Activated CD4-positive, alpha-beta T cell treated with anti-CD3 and anti-CD28 coated beads, Interleukin-2, amount 50 U/mL, for 1 hour (primary cell): ENCODE measurements around the gene SHISAL1.
"Not testable (repeated sequence)": the region's sequence is repeated elsewhere in the genome, so short reads cannot be mapped to it uniquely, and the experiment has no call there.

Source experiments
- DNase-seq: peaks from one replicate; pipeline ENCODE4 v3.0.0-alpha.2; 2020

Gene SHISAL1

DNA sequence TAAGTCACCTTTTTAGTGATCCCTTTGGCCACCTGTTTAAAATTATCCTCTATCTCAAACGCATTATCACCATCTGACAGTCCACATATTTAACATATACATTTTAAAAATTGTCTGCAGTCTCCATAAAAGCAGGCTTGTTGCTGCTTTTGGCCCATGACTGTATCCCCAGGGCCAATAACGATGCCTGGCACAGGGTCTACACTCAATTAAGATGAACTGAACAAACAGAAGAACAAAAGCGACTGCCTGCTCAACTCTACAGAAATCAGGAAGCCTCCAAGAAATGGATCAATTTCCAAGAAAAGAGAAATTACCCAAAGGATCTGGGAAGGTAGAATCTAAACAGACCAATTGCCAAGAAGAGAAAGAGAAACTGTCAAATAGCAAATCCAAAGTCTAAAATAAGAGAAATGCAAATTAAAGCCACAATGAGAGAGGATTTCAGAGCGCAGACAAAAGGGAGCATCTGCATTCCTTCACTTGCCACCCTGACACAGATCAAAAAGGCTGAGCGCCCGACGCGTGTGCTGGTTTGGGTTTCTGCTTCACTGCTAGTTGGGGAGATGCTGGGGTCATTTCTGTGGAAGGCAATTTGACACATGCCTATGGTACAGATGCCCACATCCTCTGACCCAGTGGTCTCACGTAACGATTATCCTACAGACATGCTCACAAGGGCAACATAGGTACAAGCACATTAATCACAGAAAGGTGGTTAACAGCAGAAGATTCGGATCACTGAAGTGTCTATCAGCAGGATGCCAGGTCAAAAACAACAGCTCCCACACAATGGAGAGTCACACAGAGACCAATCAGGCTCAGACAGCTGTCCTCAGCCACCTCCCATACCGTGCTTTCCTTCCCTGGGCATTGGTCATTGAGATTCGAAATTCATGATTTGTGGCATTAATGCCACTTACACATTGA lies 55.9 kb downstream of the SHISAL1 start:
- DNase-seq = no peak

DNA sequence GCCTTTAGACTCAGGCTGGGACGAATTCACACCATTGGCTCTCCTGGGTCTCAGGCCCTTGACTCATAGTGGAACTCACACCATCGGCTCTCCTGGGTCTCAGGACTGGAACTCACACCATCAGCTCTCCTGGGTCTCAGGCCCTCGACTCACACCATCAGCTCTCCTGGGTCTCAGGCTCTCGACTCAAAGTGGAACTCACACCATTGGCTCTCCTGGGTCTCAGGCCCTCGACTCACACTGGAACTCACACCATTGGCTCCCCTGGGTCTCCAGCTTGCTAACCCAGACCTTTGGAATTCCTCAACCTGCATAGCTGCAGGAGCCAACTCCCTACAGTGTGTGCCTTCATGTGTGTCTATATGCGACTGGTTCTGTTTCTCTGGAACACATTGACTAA lies 56.7 kb downstream of the SHISAL1 start:
- DNase-seq = no peak

DNA sequence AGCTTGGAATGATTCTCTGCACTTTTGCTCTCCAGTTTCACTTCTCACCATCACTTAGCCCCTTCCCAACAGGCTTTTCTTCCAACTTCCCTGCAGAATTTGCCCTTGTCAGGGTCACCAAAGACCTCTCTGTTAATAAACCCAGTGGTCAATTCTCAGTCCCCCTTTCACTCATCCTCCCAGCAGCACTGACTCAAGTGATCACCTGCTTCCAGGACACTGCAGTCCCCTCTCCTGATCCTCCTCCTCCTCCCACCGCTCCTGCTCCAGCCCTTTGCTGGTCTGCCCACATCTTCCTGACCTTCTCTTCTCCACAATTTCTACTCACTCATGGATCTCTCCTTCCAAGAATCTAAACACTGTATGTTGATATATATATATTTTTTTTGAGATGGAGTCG lies 57.9 kb downstream of the SHISAL1 start:
- DNase-seq = no peak

DNA sequence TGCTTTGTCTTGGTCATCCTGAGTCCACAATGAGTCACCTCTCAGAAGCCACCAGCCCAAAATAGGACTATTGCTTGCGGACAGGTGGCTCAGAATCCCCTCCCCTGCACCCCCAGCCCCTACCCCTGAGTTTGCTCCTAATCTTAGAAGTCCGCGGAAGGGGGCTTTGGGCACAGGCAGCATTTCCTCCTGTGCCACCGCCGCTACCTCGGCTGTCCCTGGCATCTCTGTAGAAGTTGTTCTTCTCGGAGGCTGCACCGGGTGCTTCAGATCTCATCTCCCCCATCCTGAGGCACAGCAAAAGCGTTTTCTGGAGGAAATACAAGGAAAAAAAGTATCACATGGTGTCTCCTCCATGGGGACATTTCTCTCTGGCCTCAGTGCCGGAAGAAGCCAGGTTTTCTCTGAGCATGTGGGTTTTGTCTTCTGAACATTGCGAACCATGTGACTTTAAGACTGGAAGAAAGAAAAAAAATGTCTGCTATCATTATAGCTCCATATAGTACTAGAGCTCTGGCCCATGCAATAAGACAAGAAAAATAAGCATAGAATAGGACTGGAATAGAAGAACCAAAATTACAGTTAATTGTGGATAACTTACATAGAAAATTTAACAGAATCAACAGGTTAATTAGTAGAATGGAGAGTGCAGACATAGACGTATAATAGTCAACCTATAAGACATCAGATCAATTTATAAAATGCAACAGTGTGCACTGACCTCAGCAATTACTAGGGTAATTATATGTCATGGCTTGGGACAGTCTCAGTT lies 63.2 kb downstream of the SHISAL1 start:
- DNase-seq = no peak

DNA sequence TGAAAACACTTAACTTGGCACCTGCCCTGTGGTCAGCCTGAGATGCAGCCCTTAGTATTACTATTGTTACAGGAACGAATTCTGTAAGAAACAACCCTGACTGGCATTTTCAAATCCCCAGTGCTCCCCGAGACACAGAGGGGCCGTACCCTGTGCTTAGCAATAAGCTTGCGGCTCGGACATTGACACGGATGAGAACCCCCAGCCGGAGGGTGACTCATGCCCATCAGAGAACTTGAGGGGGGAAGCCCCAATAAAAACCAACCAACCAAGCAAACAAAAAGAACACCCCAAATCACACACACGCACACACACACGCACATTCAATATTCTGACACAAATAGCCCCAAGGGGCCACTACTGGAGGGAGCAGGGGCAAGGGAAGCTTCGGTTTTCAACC lies 63.8 kb downstream of the SHISAL1 start:
- DNase-seq = no peak

DNA sequence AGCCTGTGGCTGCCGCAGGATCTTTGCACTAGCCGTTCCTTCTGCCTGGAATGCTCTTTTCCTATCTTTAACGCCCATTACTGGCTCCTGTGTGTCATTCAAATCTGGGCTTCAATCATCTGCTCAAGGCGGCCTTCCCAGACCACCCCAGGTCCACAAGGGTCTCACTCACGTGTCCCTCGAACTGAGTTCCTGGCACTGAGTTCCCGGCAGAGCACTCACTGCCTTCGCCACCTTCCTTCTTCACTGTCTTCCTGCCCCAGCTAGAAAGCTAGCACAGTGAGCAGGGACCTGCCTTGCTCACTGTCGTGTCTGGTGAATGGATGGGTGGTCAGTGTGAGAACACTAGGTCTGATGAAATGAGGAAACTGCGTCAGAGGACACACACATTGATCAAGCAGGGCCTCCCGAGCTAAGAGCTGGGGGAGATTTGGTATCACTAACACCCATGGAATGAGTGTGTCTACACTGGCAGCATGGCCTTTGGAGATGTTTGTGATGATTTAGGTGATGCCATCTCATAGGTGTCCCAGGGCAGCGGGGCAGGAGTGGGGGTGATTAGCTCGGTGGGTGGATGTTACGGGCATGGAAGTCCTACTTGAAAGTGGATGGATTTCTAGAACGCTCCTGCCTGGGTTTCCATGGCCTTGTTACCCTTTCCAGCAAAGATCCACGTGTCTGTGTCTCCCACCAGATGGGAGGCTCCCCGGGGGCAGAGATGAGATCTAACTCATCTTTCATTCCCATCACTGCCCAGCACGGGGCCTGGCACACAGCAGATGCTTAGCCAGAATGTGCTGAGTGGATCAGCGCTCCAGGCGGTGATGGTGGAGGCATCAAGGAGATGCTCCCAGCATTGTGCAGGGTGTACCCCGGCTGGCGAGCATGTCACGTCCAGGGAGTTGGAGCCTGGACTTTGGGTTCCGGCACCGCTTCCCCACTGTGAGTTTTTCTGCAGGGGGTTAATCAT lies 64.5 kb downstream of the SHISAL1 start:
- no peak for DNase-seq

DNA sequence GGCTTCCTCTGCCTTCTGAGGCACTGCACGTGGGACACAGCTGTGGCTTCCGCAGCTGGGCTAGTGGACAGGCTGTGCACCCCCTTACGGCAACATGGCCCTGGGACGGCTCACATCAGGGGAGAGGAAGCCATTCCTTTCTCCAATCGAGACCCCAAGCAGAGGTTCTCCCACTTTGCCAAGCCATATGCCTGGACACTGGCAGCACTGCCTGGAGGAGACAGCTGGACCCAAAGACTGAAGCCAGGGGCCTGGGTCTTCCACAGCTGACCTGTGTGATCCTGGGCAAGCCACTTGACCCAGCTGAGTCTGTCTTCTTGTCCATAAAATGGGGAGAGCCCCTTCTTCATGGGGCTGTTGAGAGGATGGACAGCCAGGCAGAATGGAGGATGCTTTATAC lies 65.4 kb downstream of the SHISAL1 start:
- DNase-seq = no peak

DNA sequence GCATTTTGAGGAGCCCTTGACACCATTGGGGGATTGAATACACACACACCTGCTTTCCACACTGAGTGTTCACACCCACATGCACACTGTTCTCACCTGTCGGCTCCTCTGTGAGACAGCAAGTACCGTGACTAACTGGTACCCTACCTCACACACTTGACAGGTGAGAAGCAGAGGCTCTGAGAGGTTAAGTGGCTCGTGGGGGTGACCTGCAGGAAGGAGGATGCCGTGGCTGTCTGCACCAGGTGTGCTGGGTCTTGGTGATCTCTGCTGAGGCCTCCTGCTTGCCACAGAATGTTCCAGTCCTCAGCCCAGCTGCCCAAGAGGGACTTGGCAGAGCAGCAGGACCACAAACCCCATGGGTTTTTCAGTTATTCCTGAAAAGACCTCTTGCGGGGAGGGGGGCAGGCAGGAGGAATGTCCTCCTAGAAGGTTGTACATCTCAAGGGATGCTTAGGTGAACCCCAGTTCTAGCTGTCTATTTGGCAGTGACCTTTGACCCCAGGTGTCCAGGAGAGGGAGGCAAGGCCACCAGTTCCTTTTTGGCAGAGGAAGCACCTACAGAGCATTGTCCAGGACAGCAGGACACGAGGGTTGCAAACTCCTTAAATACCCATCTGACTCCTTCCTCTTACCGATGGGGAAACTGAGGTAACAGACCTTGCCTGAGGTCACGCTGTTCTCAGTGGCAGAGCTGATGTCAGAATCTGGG lies 66.0 kb downstream of the SHISAL1 start:
- no peak for DNase-seq

DNA sequence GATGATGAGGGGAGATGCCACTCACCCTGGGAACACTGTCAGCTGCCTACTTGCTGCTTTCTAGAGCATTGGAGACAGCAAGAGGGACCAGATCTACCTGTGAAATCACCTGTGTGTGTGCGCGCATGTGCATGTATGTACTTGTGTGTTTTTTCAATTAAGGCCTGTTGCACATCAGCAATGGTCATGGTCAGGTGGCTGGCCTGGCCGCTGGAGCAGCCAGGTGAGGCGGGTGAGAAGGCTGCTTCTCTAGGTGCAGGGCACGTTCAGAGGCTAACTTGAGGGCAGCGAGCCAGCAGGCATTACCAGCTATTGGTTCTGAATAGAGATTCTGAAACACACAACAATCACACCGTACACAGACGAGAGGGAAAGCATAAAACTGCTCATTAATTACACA lies 66.9 kb downstream of the SHISAL1 start:
- DNase-seq = no peak

DNA sequence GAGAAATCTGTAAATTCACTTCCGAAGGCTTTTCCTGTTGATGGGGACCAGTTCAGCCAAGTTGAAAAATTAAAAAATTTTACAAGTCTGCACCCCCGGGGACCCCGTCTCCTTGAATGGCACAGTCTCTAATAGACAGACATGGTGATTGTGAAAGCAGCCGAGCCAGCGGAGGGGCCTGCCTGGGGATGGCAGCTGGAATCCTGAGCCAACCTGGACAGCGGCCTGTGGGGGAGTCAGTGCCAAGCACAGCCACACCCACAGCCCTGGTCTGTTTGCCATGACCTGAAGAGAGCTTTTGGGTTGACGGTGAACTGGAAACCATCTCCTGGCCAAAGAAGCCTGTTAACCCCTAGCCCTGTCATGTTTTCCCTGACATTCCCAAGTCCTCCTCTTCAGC lies 67.3 kb downstream of the SHISAL1 start:
- no peak for DNase-seq

DNA sequence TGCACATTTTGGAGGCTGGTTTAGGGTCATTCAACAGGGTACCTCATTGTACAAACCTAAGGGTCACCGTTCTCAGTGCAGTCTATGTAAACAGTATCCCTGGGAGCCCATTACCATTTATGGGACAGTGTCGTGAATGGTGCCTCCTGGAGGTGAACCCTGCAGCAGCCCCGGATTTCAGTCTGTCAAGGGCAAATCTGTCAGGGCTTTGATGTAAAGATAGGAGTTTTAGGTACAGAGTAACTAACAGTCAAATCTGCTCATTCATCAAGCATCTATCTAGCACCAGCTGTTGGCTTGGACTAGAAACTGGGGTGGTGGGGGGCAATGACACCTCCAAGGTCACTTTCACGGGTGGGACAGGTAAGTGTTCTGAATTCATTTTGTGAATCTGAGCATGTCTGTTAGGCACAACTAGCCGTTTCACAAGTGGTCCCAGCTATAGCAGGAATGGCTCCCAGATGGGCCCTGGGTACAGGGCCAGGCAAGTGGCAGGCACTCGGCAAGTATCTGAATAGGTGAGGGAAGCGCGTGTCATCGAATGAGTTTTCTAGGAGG lies 68.4 kb downstream of the SHISAL1 start:
- DNase-seq = no peak

DNA sequence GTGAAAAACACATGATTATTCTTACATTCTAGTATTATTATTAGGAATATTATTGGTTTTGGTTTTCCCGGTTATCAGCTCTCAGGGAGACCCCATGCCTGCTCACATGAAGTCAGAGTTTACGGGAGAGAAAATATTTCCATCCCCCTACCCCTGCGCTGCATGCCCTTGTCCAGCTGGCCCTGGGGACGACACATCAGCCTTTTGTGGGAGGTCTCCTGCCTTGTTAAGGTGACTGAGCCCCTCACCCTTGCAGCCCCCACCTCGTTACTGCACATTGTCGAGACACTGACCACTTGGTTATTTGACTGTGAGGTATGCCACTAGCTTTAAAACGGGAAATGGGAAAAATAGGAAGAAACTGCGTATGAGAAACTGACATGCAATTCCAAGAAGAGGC lies 69.0 kb downstream of the SHISAL1 start:
- DNase-seq = no peak

DNA sequence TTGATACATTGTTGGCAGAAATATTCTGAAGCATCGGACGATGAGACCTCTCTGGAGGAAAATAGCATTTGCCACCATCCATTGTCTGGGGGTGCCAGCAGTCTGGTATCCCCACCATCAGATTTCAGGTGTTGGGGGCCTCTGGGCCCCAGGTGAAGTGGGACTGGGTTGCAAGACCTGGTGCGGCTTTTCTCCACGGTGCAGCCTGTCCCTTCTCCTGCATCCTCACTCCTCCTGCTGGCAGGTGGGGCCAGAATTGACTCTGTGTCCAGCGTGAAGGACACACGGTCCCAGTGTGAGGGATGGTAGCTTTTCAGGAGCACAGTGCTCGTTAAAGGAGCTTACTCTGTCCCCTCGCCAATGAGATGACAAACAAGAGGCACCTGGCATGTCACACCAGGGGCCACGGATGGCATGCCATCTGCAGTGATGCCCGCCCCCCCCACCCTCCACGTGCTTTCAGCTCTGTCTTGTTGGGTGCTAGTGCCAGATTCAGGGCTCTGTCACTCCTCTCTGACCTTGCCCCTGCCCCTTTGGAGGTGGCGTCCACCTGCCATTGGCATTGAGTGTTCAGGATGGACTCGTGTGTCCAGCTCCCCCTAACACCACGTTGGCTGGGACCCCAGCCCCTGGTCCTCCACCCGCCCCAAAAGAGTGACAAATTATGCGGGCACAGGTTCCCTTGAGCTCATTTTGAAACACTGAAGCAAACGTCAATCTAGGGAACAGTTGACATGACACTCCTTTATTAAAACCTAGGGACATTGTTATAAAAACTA lies 69.6 kb downstream of the SHISAL1 start:
- DNase-seq = no peak

DNA sequence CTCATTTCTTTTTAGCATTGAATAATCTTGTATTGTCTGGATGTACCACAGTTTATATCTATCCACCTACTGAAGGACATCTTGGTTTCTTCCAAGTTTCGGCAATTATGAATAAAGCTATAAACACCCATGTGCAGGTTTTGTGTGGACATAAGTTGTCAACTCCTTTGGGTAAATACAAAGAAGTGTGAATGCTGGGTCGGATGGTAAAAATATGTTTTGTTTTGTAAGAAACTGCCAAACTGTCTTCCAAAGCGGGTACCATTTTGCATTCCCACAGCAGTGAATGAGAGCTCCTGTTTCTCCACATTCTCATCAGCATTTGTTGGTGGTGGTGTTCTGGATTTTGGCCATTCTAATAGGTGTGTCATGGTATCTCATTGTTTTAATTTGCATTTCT lies 71.6 kb downstream of the SHISAL1 start:
- not testable (repeated sequence) for DNase-seq

DNA sequence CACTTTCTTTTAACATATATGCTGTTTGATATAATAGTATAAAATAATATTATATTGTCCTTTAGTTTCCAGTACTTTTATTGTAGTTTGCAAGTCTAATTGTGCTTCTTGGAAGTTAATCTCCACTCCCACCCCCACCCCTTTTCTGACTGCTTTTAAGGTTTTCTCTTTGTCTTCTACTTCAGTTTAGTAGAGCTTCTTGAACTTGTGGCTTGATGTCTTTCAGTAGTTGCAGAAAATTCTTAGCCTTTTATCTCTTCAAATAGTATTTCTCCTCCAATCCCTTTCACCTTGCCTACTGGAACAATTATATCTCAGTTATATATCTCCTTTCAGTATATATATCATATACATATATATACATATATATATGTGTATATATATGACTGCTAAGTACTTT lies 75.5 kb downstream of the SHISAL1 start:
- no peak for DNase-seq

DNA sequence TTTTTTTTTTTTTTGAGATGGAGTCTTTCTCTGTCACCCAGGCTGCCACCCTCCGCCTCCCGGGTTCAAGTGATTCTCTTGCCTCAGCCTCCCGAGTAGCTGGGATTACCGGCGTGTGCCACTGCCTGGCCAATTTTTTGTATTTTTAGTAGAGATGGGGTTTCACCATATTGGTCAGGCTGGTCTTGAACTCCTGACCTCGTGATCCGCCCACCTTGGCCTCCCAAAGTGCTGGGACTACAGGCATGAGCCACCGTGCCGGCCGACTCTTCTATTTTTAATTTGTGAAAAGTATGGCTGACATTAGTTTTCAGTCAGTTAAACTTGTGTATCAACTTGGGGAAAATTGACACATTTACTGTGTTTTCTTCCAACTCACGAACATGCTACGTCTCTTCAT lies 78.4 kb downstream of the SHISAL1 start:
- DNase-seq = not testable (repeated sequence)

DNA sequence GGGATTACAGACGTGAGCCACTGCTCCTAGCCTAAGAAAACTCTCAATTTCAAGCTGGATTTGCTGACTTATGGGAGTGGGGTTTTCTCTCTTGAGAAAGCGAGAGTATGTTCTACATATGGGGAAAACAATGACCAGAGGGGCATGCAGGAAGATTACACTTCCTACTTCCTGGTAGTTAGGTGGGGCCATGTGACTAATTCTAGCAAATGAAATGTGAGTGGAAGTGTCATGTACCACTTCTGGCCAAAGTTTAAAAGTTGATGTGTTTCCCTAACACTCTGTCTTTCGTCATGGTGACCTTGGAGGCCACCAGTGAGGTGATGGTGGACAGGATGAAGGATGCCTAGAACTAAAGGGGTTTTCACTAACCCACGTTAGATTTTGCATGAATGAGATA lies 81.5 kb downstream of the SHISAL1 start:
- DNase-seq = no peak

DNA sequence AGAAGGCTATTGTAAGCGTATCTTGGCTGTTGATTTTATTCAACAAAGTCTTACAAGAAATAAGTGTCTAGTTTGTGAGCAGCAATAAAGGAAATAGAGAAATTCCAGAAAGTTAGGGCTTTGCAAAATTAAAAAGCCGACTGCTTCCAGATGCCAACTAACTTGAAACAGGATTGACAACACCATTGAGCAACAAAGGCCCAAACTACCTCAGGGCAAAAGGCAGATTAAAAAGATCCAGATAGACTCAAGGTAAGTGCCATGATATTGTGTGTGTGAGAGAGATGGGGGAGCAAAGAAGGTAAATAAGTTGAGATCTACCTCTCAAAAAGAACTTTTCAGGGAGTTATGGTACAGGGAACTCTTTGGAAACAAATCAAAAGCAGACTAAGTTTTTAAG lies 82.9 kb downstream of the SHISAL1 start:
- DNase-seq = no peak

DNA sequence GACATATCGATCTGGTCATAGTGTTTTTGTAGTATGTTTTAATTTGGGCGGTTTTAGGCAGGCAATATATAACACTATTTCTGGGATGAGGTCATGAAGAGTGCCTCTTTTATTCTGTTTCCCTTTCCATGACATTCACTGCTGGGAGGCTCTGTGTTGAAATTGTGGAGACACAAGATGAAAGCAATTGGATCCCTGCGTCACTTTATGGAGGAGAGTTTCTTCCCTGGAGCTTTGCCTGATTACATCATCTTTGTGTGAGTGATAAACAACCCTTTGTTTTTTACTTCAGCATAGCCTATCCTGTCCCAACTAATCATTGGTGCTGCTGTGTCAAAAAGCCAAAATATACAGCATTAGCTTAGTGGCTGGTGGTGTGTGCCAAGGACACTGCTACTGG lies 83.4 kb downstream of the SHISAL1 start:
- DNase-seq = no peak

DNA sequence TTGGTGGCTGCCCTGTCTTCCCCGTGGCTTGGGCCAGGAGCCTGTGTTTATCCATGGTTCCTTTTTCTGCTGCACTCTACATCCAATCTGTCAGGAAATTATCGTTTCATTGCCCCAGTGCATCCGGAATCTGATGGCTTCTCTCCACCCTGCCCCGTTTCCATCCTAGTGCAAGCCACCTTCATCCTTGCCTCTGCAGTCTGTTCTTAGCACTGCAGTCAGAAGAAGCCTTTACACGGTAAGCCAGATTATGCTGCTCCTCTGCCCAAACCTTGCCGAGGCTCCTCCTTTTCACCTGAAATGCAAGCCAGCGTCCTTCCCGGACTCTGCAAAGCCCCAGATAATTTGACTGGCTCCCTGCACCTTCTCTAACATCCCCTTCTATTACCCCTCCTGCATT lies 86.9 kb downstream of the SHISAL1 start:
- no peak for DNase-seq

DNA sequence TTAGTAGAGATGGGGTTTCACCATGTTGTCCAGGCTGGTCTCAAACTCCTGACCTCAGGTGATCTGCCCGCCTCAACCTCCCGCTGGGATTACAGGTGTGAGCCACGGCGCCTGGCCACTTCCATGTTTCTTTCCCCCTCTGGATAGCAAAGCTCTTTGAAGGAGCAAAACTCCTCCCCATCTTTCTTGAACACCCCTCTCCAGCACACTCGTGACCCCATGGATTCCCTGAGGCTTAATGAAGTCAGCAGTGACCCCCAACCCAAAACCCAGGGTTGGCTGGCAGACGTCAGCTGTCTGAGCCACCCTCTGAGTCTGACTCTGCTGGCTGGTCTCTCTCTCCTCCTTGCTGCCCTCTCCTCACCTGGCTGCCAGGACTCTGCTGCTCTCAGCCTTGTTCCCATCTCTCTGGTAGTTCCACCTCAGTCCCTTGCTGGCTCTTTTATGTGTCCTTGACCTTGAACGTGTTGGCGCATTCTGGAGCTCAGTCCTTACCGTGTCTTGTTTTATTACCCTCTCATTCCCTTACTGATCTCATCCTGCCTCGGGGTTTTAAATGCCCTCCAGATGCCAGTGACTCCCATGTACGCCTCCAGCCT lies 87.6 kb downstream of the SHISAL1 start:
- no peak for DNase-seq
